KG1 (cell line): ENCODE measurements around the gene ARF4.

ENCODE experiments used
- DNase-seq: peaks from one replicate; lab custom pipeline; 2025; lab: John Stamatoyannopoulos, UW

Gene ARF4

DNA sequence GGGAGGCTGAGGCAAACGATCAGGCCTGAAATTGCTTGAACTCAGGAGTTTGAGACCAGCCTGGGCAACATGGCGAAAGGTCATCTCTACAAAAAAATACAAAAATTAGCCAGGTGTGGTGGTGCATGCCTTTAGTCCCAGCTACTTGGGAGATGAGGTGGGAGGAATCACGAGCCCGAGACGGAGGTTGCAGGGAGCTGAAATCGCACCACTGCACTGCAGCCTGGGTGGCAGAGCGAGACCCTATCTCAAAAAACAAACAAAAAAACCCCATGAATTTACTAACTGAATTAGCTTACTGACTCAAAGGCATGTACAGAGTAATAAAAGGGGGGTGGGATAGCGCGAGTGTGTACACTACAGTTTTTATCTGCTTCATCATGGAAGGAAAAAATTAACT is 19.3 kb downstream of the ARF4 start:
- DNase-seq: no peak

DNA sequence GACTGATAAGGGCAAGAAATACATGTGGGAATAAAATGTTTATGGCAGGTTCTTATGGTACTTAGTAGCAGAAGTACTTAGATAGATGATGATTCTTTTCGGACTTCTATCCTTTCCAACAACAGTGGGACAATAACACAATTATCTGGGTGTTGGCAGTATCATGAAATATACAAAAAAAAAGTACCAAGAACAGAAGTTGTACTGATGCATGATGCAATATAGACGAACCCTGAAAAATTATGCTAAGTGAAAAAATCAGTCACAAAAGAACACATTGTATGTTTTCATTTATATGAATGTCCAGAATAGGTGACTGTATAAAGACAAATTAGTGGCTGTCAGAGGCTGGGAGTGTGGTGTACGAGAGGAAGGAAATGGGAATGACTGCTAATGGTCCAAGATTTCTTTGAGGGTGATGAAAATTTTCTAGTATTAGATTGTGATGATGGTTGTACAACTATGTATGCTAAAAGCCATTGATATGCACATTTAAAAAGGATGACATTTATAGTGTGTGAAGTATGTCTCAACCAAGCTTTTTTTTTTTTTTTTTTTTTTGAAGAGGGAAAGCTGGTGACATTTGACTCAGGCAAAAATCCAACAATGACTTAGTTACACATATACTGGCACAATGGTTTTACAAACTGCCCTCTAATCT is 21.0 kb downstream of the ARF4 start:
- no peak for DNase-seq

DNA sequence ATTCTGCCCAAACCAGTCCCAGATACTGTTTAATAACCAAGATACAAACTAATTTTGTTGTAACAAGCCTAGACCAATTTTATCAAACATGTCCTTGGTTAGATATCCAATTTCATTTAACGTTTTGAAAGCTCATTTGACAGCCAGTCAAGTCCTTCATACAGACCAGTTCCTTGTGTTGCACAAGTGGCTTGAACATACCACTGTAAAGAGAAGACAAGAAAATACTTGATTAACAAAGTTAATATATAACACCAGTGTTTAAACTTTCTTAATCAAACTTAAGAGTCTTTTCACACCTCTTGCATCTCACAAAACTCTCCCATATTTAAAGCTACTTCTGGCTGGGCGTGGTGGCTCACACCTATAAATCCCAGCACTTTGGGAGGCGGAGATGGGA is 25.0 kb downstream of the ARF4 start:
- no peak for DNase-seq

DNA sequence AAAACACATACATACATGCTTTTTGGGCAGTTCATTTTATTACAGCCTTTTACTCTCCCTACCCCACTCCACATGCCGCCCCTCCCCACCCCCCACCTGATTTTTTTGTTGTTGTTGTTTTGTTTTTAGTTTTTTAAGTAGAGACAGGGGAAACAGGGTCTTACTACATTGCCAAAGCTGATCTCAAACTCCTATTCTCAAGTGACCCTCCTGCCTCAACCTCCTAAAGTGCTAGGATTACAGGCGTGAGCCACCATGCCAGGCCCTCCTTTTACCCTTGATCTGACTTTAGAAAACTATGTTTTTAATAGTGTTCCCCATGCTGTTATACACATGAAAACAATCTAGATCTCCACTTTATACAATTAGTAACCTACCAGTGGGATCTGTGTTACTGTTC is 26.3 kb downstream of the ARF4 start:
- no peak for DNase-seq

DNA sequence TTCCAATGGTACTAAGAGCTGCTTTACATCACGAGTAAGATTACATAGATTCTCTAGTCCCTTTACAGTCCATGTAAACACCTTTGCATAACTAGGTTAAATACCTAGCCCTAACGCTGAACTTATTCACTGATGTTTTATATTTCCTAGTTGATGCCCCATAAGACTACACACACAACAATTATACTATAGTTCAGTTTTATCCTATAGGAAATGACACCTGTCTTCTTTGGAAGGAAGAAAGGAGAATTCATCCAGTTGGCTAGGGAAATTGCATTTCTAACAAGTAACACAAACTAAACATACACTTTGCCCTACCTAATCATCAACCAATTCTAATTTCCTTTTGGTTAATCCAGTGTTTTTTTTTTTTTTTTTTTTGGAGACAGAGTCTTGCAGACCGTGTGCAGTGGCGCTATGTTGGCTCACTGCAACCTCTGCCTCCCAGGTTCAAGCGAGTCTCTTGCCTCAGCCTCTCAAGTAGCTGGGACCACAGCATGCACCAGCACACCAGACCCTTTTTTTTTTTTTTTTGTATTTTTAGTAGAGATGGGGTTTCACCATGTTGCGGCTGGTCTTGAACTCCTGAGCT is 27.2 kb downstream of the ARF4 start:
- DNase-seq: no peak

DNA sequence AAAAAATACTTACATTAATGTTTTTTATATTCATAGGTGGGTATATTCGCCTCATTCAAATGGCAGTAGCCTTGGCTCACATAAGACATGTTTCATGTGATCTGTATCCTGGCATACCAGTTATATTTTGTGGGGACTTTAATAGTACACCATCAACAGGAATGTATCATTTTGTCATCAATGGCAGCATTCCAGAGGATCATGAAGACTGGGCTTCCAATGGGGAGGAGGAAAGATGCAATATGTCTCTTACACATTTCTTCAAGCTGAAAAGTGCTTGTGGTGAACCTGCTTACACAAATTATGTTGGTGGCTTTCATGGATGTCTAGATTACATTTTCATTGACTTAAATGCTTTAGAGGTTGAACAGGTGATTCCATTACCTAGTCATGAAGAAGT is 37.6 kb downstream of the ARF4 start:
- no peak for DNase-seq

DNA sequence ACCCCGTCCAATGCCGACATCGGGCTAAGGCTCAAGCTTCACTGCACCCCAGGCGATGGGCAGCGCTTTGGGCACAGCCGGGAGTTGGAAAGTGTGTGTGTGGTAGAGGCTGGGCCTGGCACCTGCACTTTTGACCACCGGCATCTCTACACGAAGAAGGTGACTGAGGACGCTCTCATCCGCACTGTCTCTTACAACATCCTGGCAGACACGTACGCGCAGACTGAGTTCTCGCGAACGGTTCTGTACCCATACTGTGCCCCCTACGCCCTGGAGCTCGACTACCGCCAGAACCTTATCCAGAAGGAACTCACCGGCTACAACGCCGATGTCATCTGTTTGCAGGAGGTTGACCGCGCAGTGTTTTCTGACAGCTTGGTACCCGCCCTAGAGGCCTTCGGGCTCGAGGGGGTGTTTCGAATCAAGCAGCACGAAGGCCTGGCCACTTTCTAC is 40.0 kb downstream of the ARF4 start:
- no peak for DNase-seq

DNA sequence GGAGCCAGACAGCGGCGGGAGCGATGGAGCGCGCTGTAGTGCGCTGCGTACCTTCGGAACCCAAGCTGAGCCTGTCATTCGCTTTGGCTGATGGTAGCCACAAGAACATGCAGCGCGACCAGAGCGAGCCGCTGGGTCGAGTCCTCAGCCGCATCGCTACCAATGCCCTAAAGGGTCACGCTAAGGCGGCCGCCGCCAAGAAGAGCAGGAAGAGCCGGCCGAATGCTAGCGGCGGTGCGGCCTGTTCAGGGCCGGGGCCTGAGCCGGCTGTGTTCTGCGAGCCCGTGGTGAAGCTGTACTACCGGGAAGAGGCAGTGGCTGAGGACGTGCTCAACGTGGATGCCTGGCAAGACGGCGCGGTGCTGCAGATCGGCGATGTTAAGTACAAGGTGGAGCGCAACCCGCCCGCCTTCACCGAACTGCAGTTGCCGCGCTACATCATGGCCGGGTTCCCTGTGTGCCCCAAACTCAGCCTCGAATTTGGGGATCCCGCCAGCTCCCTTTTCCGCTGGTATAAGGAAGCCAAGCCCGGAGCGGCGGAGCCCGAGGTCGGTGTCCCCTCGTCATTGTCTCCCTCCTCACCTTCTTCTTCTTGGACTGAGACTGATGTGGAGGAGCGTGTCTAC is 40.6 kb downstream of the ARF4 start:
- DNase-seq: peak; percentile 68

DNA sequence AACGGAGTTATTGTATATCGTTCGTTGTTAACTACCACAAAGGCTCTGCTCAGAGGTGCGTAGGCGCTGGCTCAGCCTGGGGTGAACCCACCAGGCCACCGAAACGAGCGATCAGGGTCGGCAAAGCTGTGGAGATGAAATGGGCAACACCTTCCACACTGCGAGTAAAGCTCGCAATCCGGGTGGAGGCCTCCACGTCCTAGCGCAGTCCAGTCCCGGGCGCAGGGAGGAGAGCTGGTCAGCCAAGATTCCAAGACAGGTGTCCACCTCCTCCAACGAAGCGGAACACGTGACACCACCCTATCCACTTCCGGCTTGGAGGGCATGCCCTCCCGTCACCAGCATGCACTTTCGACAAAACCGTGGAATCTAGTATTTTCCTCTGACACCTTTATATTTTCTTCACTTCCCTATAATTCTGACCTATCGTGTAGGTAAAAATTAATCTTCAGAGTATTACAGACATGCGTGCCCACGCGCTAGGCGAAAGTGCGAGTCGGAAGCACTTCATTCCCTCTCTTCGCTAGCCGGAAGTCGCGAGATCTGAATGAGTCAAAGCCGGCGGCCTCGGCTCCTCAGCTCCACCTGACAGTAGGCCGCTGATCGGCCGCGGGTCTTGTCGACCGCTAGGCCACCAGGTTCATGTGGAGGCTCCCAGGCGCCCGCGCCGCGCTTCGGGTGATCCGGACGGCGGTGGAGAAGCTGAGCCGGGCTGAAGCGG is 41.2 kb downstream of the ARF4 start, which contains the start of gene PDE12:
TSS of gene PDE12 (plus strand) at position 537 of the 721 bp plus-strand sequence. CDS start at position 643, 106 bp downstream.
- DNase-seq: peak; percentile 95

DNA sequence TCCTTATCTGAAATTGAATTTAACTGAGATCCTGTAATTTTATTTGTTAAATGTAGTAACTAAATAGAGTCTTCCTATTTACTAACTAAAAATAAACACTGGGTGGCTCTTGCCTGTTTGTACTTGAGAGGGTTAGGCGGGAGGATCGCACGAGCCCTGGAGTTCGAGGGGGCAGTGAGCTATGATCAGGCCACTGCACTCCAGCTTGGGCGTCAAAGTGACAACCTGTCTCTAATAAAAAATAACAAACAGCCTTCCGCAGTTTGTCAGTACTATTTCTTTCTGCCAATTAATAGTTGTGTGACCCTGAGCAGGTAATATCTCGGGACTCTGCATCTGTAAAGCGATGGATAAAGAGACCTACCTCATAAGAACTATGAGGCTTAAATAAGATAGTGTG is 41.8 kb downstream of the ARF4 start:
- no peak for DNase-seq

DNA sequence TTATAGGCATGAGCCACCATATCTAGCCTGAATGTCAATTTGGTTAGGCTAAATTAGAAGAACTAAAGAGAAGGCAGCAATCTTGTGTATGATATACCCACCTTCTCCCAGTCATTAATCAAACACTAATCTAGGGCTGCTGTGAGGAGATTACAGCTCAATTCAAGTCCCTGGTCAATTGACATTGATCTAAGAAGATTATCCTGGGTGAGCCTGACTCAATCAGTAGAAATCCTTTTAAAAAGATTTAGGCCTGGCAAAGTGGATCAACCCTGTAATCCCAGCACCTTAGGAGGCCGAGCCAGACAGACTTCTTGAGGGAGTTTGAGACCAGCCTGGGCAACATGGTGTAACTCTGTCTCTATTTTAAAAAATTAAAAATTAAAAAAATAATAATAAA is 50.5 kb downstream of the ARF4 start:
- no peak for DNase-seq

DNA sequence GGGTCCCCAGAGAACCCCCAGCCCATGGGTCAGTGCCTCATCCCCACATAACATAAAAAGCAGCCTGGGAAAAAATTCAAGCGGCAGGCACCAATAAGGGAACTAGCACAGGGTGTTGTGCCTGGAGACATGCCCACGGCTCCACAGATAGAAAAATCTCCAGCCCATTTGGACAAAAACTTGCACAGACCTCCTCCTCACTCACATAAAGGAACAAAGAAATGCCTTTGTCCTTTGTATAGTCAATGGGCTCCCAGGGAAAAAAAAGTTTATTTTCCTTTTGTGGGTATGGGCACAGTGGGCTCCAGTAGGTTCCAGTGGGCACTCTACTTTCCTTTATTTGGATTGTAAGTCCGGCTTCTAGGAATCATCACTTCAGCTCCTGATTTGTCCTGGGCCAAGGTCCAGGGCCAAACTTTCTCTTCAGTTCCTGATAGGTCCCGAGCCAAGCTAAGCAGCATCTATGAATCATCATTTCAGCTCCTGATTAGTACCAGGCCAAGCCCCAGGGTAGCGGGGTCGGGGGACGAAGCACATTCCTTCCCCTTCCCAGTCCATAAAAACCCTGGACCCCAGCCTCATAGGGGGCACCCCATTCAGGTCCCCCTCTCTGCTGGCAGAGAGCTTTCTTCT is 51.4 kb downstream of the ARF4 start:
- DNase-seq: no peak

DNA sequence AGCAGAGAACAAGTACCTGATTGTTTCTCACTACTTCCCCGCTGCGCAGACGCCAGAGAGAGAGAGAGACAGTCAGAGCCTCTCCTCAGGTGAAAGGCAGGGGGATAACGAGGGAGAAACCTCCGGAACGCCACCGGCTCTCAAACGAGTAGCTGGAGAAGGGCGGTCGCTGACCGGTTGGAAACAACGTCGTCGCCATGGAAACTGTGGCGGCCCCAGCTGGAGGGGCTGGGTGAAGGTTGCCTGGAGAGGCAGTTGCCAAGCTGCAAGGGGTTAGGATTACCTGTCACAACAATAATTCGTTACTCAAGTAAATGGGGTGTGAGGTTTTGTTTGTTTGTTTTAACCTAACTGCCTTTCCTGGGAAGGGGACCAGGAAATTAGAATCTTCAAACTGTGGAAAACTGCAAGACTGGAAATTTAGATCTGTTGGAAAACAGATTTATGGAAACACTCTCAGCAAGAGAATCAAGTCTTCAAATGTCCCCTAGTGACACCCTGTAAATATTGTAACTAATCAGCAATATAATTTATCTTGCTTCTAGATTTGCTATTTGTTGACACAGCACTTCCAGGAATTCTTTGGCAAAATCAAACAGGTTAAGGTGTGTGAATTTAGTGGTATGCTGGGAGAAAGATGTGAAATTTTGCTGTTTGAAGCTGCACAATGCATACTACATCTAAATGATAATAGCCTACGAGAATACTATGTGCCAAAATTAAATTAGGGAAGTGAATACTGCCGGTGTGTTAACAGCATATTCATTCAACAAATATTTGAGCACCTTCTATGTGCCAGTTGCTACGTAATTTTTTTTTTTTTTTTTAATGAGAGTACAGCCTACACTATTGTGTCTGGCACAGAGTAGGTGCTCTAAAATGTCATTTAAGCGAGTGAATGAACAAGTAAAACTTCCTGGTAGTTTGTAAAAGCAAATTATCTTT is 52.7 kb downstream of the ARF4 start, which contains the start of gene DNAH12:
TSS of gene DNAH12 (minus strand) at position 164 of the 945 bp plus-strand sequence. CDS start 1,474 bp downstream, outside the sequence.
- no peak for DNase-seq

DNA sequence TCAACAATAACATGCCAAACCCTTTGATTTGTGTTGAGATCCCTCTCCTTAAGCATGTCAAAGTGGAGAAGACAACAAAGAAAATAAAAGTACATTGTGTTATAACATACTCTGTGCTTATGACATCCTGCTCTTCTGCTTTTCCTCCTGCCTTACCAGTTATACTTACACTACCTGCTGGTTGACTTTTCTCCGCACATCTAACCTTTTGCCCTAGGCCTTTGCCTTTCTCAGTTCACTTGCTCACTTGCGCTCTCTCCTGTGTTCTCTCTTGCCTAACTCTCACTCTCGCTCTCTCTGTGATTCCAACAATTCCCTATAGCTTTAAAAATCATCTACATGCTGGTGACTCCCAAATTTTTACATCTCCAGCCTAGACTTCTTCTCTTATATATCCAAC is 58.7 kb downstream of the ARF4 start:
- DNase-seq: no peak

DNA sequence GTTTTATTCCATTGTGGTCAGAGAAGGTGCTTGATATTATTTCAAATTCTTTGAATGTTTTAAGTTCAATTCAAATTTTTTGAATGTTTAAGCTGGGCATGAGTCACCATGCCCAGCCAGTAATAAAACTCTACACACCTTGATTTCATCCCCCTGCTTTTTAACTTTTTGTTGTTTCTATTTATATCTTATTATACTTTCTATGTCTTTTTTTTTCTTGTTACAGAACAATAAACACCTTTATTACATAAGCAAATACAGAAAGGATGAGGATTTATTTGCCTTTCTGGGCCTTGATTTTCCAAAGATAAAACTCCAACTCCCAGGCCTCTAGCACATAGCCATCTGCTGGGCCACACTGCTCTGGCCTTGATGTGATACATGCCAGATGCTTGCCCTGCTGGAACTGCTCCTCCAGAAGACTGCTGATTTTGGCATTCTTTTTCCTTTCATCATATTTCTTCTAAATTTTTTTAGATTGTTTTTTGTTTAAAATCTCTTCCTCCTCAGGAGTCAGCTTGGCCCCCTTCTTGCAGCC is 67.0 kb downstream of the ARF4 start:
- DNase-seq: no peak
